ENCODE data around the gene RILPL1.

- TF ChIP-seq, protein P1, sequence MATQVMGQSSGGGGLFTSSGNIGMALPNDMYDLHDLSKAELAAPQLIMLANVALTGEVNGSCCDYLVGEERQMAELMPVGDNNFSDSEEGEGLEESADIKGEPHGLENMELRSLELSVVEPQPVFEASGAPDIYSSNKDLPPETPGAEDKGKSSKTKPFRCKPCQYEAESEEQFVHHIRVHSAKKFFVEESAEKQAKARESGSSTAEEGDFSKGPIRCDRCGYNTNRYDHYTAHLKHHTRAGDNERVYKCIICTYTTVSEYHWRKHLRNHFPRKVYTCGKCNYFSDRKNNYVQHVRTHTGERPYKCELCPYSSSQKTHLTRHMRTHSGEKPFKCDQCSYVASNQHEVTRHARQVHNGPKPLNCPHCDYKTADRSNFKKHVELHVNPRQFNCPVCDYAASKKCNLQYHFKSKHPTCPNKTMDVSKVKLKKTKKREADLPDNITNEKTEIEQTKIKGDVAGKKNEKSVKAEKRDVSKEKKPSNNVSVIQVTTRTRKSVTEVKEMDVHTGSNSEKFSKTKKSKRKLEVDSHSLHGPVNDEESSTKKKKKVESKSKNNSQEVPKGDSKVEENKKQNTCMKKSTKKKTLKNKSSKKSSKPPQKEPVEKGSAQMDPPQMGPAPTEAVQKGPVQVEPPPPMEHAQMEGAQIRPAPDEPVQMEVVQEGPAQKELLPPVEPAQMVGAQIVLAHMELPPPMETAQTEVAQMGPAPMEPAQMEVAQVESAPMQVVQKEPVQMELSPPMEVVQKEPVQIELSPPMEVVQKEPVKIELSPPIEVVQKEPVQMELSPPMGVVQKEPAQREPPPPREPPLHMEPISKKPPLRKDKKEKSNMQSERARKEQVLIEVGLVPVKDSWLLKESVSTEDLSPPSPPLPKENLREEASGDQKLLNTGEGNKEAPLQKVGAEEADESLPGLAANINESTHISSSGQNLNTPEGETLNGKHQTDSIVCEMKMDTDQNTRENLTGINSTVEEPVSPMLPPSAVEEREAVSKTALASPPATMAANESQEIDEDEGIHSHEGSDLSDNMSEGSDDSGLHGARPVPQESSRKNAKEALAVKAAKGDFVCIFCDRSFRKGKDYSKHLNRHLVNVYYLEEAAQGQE (IDR thresholded peaks at IDR 0.05; ENCODE audit: insufficient read depth in 1 of 2, low read depth in 2 of 2, low read length in 2 of 2): no peak
- no peak for TF ChIP-seq SIN3A (IDR thresholded peaks at IDR 0.05; ENCODE audit: borderline replicate concordance, insufficient read depth, low read length)
Observed at GRCh38 chr12:123471374-123472068, 62.0 kb downstream of the RILPL1 start.
